Measurements from ENCODE around the gene STAG3.
"Not testable (repeated sequence)": the region's sequence is repeated elsewhere in the genome, so short reads cannot be mapped to it uniquely, and the experiment has no call there.

STAG3 gene

GRCh38 chr7:100177045-100178001, at the start of gene STAG3, which contains the start of gene GPC2:
Gene STAG3, plus strand, starts transcription at chr7:100177918. Its CDS starts 2,639 bp downstream, at chr7:100180557.
Gene GPC2, minus strand, starts transcription at chr7:100177381. Its CDS starts 182 bp downstream, at chr7:100177199.
- peak; percentile 94 for DNase-seq (ENCODE audit: low read depth)

- DNase-seq (ENCODE audit: low read depth) = no peak
Observed at GRCh38 chr7:100128637-100128963, 49.1 kb upstream of the STAG3 start.

GRCh38 chr7:100130220-100130607, 47.5 kb upstream of the STAG3 start:
- not testable (repeated sequence) for DNase-seq (ENCODE audit: low read depth)

GRCh38 chr7:100130608-100131453, 46.9 kb upstream of the STAG3 start:
- peak; percentile 64 for DNase-seq (ENCODE audit: low read depth)

GRCh38 chr7:100132126-100132525, 45.6 kb upstream of the STAG3 start:
- no peak for DNase-seq (ENCODE audit: low read depth)

- DNase-seq (ENCODE audit: low read depth) = no peak
Observed at GRCh38 chr7:100132697-100133151, 45.0 kb upstream of the STAG3 start.

- DNase-seq (ENCODE audit: low read depth) = no peak
Observed at GRCh38 chr7:100137851-100138760, 39.6 kb upstream of the STAG3 start.

GRCh38 chr7:100141555-100141949, 36.2 kb upstream of the STAG3 start:
- no peak for DNase-seq (ENCODE audit: low read depth)

GRCh38 chr7:100142461-100142860, 35.3 kb upstream of the STAG3 start:
- DNase-seq (ENCODE audit: low read depth) = no peak

GRCh38 chr7:100146350-100146749, 31.4 kb upstream of the STAG3 start:
- not testable (repeated sequence) for DNase-seq (ENCODE audit: low read depth)

- no peak for DNase-seq (ENCODE audit: low read depth)
Observed at GRCh38 chr7:100147278-100147677, 30.4 kb upstream of the STAG3 start.

- no peak for DNase-seq (ENCODE audit: low read depth)
Observed at GRCh38 chr7:100148225-100148558, 29.5 kb upstream of the STAG3 start.

GRCh38 chr7:100148559-100149328, 29.0 kb upstream of the STAG3 start, which contains the start of gene LAMTOR4:
Gene LAMTOR4, plus strand, starts transcription at chr7:100148918. Its CDS starts 55 bp downstream, at chr7:100148973.
- peak; percentile 93 for DNase-seq (ENCODE audit: low read depth)

- no peak for DNase-seq (ENCODE audit: low read depth)
Observed at GRCh38 chr7:100152404-100152803, 25.3 kb upstream of the STAG3 start.

- no peak for DNase-seq (ENCODE audit: low read depth)
Observed at GRCh38 chr7:100152937-100153666, 24.6 kb upstream of the STAG3 start.

- DNase-seq (ENCODE audit: low read depth) = no peak
Observed at GRCh38 chr7:100153708-100154535, 23.8 kb upstream of the STAG3 start.

- no peak for DNase-seq (ENCODE audit: low read depth)
Observed at GRCh38 chr7:100154651-100155491, 22.8 kb upstream of the STAG3 start.

Data from stimulated activated CD8-positive, alpha-beta memory T cell treated with anti-CD3 and anti-CD28 coated beads, Interleukin-12 subunit alpha, Interleukin-12 subunit beta, amount 100 ng/mL, for 4 hours (primary cell).